ENCODE results near the gene CPEB4. TPM values are rescaled to one million over a fixed set of nuclear protein-coding genes. Genes with fewer than 3 reads are reported as not detected.
A peak's percentile ranks its signal among the peaks of the same experiment; 100 is the strongest.

The CPEB4 gene
- total and polyA plus RNA-seq, 7 donors = 30.4 to 262 (median 95.0) TPM

- intact Hi-C loops (cut with DNase I) = loop anchor here in 1 of 2 donors (5.0 kb wide), 1 partner anchor 302 kb away; the partner anchor contains the start of gene BOD1
- ATAC-seq = no peak
- H3K9me3 ChIP-seq = no peaks in the 10 kb centered on the region
- no peaks in the 10 kb centered on the region for H3K27me3 ChIP-seq (ENCODE audit: insufficient read depth in 3 of 3, low read length in 2 of 3)
- peak overlapping the region; percentile 71 for H3K4me3 ChIP-seq
- TF ChIP-seq CTCF (IDR thresholded peaks at IDR 0.05) = no peak
- H3K36me3 ChIP-seq (ENCODE audit: insufficient read depth in 1 of 2, low read depth in 1 of 2) = no peaks in the 10 kb centered on the region
- DNase-seq = no peak
- peak overlapping the region; percentile 94 for H3K27ac ChIP-seq
- WGBS, 3 donors = 18 to 23% (median 22%) methylated on average over 2 of the region's 2 CpGs
- peaks cover 82% of the 10 kb centered on the region for H3K4me1 ChIP-seq
These were observed 31.3 kb downstream of the CPEB4 start for GRCh38 chr5:173919443-173919842.

- WGBS, 3 donors = 81 to 90% (median 88%) methylated on average over 3 of the region's 3 CpGs
- intact Hi-C loops (cut with DNase I) = no loop called here
- peak overlapping the region; percentile 71 for H3K4me3 ChIP-seq
- DNase-seq = no peak
- H3K4me1 ChIP-seq = peaks cover 86% of the 10 kb centered on the region
- no peaks in the 10 kb centered on the region for H3K27me3 ChIP-seq (ENCODE audit: insufficient read depth in 3 of 3, low read length in 2 of 3)
- TF ChIP-seq CTCF (IDR thresholded peaks at IDR 0.05) = peak; percentile 4
- ATAC-seq = no peak
- H3K36me3 ChIP-seq (ENCODE audit: insufficient read depth in 1 of 2, low read depth in 1 of 2) = no peaks in the 10 kb centered on the region
- H3K27ac ChIP-seq = peak overlapping the region; percentile 94
- H3K9me3 ChIP-seq = no peaks in the 10 kb centered on the region
These were observed 32.0 kb downstream of the CPEB4 start for GRCh38 chr5:173920024-173920753.

- Histone ChIP-seq H3K36me3 (ENCODE audit: insufficient read depth in 1 of 2, low read depth in 1 of 2) (no peaks in the 10 kb centered on the region), H3K4me3 (peak overlapping the region; percentile 71), H3K27me3 (ENCODE audit: insufficient read depth in 3 of 3, low read length in 2 of 3) (no peaks in the 10 kb centered on the region), H3K4me1 (peaks cover 86% of the 10 kb centered on the region), H3K9me3 (no peaks in the 10 kb centered on the region), H3K27ac (peak overlapping the region; percentile 94)
- ATAC-seq (peak in 3 of 4 donors; percentile 23 to 40 (median 33)), DNase-seq (no peak)
- WGBS, 3 donors = 60 to 77% (median 68%) methylated on average over 3 of the region's 3 CpGs
- TF ChIP-seq CTCF (IDR thresholded peaks at IDR 0.05) = no peak
- intact Hi-C loops (cut with DNase I) = no loop called here
These were observed 32.9 kb downstream of the CPEB4 start for GRCh38 chr5:173920866-173921555.

GRCh38 chr5:173922527-173922926, 34.4 kb downstream of the CPEB4 start:
- Histone ChIP-seq H3K9me3 (no peaks in the 10 kb centered on the region), H3K27ac (peak overlapping the region; percentile 94), H3K4me3 (no peak overlapping the region), H3K36me3 (ENCODE audit: insufficient read depth in 1 of 2, low read depth in 1 of 2) (no peaks in the 10 kb centered on the region), H3K27me3 (ENCODE audit: insufficient read depth in 3 of 3, low read length in 2 of 3) (no peaks in the 10 kb centered on the region), H3K4me1 (peaks cover 85% of the 10 kb centered on the region)
- no peak for TF ChIP-seq CTCF (IDR thresholded peaks at IDR 0.05)
- DNase-seq (no peak), ATAC-seq (no peak)
- intact Hi-C loops (cut with DNase I) = no loop called here
- WGBS, 3 donors = 88 to 94% (median 94%) methylated on average over 2 of the region's 2 CpGs

Data from psoas muscle (tissue), 8 donors.